ENCODE data around the gene NRROS.
A peak's percentile ranks its signal among the peaks of the same experiment; 100 is the strongest.
"Not testable (repeated sequence)": the region's sequence is repeated elsewhere in the genome, so short reads cannot be mapped to it uniquely, and the experiment has no call there.

Gene NRROS

DNA sequence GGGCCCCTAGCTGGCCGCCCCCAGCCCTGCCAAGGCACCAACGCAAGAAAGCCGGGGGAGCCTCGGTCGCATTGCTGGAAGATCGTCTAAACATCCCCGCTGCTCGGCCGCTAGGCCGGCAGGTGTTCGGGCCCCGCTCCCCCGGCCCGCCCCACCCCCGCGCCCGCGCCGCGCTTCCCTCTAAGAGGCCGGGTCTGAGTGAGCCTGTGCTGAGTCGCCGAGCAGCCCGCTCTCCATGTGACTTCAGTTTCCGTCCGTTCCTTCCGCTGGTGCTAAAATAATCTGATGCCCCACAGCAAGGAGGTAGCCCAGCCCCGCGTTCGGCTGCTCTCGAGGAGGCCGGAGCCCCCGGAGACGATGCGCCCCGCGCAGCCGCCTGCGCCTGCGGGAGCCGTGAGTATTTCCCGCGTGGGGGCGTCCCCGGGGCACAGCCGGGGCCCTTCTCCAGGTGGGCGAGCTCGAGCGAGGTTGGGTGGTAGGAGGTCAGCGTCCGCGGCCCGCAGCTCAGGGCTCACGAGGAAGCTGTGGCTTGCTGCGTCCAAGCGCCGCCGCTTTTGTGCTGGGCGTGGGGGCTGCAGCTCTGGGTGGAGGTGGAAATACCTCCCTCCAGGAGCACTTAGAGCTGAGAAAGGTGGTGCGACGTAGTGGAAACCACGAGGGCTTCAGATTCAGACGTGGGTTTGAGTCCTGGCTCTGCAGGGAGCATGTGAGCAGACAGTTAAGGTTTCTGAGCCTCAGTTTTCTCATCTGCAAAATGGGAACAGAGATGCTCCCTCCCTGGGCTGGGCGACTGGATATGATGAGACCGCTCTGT lies at the start of gene NRROS:
TSS of gene NRROS (plus strand) at position 212 of the 814 bp plus-strand sequence. CDS start 14,846 bp downstream, outside the sequence.
- peak; percentile 78 for DNase-seq

DNA sequence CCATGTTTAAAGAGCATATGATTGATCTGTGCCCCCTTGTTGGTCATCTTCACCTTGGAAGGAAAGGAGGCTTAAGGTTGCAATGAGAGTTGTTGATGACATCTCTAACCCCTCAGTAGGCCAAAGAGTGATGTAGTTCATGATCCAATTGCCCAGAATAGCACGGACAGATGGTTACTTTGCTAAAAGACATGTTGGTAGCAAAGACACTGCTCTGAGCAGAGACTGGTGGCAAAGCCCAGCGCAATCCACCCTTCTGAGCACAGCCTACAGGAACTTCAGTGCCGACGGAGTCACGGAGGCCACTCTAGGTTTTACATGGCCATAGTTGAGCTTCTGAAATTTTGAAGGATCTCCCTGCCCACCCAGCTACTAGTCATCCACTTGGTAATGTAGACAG lies 49.2 kb upstream of the NRROS start:
- no peak for DNase-seq

DNA sequence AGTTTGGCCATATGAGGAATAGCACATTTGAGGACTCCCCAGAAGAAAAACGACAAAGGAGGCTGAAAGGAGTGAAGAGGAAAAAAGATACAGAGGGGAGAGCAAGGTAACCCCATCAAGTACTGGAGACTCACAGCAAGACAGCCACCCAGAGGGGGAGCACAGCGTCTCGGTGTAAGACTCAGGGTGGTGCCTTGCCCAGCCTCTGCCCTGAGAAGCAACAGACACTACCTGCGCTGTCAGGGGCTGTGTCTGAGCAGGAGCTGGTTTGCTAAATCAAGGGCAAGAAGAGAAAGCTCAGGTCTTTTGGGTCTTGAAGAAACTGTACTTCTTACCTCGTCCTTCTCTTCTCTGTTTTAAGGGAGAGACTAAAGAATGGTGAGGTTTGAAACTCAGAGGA lies 43.1 kb upstream of the NRROS start:
- DNase-seq, result no peak

DNA sequence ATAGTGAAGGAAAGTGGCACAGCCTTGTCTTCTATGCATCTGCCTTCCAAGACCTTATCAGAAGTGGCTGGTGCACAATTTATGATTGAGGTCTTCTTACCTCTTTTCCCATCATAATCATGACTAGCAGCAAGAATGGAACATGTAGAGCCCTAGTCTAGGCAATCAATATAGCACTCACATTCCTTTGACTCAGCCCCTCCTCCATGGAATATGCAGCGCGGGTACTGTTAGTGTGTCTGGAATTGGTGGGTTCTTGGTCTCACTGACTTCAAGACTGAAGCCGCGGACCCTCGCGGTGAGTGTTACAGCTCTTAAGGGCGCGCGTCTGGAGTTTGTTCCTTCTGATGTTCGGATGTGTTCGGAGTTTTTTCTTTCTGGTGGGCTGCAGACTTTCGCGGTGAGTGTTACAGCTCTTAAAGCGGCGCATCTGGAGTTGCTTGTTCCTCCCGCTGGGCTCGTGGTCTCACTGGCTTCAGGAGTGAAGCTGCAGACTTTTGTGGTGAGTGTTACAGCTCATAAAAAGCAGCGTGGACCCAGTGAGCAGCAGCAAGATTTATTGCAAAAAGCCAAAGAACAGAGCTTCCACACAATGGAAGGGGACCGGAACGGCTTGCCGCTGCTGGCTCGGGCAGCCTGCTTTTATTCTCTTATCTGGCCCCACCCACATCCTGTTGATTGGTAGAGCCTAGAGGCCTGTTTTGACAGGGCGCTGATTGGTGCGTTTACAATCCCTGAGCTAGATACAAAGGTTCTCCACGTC lies 41.3 kb upstream of the NRROS start:
- not testable (repeated sequence) for DNase-seq

DNA sequence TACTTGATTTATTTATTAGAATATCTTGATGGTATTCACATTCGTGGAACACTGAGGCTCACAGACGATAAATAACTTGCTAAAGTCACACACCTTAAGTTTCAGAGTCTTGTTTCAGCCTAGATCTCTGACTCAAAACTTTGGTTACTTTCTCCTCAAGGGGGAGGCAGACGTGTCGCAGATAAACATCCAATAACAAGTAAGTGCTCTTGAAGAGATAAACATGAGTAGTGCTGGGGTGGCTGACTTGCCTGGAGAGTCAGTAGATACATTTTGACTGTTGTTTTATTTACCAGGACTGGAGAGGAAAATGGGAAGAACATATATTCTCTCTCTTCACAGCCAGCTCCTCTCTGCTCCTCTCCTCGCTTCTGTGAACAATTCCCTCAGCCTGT lies 39.8 kb upstream of the NRROS start:
- DNase-seq, result no peak

DNA sequence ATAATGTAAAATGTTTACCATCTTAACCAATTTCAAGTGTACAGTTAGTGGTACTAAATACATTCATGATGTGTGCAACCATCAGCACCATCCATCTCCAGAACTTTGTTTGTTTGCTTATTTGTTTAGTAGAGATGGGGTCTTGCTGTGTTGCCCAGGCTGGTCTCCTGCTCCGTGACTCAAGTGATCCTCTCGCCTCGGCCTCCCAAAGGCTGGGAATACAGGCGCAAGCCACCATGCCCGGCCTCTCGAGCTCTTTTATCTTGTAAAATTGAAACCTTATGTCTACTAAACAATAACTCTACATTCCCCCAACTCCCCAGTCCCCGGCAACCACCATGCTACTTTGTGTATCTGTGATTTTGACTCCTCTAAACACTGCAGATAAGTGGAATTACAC lies 39.1 kb upstream of the NRROS start:
- DNase-seq, result no peak

DNA sequence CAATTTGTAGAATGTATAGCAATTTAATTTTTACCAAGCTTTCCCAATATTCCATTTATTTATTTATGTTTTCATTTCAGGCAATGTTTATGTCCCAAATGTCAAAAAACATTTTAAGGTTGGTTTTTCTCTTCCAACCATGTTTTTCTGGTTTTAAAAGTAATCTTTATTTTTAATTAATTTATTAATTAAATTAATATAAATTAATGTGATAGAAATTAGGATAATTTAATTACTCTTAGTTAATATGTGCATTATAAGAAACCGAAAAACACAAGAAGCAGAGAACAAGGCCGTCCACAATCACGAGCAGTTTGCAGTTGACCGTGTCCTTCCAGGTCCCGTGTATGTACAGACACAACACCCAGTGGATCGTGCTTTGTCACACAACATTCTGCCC lies 36.8 kb upstream of the NRROS start:
- no peak for DNase-seq

DNA sequence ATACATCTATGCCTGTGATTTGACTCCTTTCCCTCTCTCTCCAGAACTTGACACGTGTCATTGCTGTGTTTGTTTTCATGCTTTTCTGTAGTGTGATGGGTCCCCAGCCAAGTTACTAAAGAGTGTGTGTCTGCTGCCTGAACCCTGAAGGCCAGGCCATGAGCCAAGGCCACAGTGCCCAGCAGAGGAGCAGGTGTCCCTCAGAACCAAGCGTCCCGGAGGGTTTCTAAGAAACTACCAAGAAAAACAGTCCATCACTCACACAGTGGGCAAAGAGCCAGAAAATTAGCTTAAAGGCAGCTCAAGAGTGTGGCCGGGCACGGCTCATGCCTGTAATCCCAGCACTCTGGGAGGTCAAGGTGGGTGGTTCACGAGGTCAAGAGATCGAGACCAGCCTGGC lies 35.8 kb upstream of the NRROS start:
- peak; percentile 9 for DNase-seq

DNA sequence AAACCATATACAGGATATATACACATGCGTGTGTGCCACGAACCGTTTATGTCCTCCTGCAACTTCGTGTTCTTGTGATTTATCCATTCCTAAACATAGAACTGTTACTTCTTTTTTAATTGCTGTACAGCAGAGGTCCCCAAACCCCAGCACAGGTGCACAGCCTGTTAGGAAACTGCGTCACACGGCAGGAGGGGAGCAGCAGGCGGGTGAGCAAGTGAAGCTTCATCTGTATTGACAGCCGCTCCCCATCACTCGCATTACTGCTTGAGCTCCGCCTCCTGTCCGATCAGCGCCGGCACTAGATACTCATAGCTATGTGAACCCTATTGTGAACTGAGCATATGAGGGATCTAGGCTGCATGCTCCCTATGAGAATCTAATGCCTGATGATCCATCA lies 34.9 kb upstream of the NRROS start:
- DNase-seq, result no peak

DNA sequence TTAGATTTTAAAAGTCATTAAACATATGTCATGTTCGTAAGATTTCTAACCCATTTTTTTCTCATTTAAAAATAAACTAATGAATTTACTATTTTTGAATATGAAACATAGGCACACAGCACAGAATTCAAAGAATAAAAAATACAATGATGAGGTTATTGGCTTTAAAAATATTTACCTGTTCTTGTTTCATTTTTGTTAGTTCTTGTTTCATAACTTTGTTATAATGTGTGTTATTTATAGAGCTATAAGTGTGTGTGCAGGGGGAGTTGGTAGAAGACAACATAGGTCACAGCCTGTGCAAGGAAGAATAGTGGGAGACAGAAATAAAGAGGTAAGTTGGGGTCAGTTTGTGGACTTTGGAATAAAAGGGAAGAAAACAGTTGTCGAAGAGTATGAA lies 30.8 kb upstream of the NRROS start:
- no peak for DNase-seq

DNA sequence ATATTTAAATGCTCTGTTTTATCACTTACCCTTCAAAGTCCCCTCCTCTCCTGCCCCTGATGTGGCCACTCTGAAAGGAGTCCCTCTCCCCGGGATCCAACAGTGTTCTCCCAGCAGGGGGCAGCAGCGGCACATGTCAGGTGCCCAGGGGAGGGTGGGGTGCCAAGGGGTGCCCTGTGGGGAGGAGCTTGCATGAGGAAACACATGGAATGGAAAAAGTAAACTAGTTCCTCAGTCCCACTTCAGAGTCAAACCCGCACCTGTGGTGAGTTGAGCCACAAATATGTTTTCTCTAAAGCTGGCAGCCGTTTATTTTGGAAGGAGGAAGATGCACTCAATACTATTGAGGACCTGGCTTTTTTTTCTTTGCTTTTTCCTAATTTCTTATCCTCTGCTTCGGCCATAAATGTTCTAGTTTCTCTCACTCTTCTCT lies 30.1 kb upstream of the NRROS start:
- peak; percentile 86 for DNase-seq

DNA sequence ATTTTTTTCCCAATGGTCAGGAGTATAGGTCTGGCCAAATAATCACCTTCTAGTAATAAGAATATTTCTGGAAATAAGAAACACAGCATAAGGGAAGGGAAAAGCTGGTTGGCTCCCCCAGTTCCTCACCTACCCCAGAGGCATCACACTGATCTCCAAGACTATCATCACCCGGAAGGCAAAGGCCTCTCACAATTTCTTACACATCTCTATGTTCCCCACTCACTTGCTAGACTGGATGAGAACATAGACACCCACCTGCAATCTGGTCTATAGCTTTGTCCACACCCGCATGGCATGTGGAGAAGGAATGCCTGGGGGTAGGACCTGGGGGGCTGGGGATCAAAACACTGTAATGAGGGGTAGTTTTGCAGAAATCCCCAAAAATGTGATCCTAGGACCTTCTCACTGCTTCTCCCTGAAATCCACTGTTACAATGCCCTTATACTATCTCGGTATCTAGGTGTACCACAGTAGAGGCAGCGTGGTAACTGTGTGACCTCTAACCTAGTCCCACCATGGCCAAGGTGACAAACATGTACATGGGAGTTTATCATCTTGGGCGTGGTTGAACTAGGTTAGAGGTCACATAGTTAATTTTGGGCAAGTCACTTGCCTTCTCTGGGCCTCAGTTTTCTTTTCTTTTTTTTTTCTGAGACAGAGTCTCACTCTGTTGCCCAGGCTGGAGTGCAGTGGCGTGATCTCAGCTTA lies 29.5 kb upstream of the NRROS start:
- DNase-seq, result no peak

DNA sequence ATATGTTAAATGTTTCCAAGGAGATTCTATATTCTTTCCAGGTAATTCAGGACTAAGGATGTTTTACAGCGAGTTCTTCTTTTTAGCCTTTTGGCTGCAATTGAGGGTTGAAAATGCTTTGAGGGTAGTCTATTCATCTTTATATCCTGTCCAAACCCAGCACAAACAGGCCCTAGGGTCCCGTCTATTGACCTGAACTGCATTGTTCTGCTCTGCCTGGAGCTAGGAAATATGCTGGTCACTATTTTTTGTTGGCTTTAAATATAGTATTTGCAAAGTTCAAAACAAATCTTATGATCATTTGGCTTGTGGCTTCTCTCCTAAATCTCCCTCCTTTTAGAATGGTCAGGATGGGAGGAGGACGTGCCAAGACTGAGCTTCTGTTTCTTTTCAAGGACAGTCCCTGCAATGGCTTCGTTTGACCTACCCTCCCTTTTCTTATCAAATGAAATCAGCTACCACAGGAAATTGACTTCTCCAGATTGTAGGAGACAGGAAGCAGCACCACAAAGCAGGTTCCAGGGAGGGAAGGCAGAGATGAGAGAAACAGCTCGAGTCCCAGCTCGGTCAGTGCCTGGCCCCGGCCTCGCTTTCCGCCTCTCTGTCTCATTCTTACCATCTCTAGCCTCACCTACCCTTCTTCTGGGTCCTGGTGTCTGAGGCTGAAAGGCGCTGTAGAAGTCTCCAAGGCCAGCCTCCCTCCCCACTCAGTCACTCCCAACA lies 27.6 kb upstream of the NRROS start:
- no peak for DNase-seq

DNA sequence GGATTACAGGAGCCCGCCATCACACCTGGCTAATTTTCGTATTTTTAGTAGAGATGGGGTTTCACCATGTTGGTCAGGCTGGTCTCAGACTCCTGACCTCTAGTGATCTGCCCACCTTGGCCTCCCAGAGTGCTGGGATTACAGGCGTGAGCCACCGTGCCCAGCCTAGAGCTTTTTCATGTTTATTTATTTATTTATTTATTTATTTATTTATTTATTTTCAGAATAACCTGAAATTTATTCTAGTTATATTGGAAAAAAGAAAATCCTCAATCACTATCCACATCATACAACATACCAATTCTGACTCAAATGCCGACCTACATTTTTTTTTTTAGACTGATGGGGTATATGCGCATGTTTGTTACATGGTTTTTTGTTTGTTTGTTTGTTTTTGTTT lies 24.3 kb upstream of the NRROS start:
- not testable (repeated sequence) for DNase-seq

DNA sequence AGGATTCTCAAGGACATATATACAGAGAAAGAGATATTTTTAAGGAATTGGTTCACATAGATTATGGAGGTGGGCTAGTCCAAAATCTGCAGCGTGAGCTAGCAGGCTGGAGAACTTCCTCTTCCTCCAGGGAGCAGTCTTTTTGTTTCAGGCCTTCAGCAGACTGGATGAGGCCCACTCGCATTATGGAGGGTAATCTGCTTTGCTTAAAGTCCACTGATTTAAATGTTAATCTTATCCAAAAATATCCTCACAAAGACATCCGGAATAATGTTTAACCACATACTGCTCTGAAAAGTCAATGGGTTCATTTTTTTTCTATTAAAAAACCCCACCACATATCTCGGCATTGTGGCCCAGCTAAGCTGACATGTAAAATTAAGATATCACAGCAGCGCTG lies 22.2 kb upstream of the NRROS start:
- DNase-seq, result no peak

DNA sequence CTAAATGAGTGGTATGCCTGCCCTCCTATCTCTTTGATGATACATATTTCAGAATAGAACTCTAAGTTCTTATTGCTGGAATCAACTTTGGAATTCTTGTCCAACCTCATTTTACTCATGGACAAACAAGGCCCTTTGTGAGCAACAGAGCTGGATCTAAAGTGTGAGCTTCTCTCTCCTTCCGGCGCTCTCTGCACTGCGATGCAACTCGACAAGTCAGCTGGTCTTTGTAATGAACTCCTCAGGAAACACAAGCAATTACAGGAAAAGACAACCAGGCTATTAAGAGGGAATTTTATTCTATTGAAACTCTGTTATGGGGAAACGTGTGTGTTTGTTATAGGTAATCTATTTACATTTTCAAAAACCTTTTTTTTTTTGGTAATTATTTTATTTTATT lies 20.3 kb upstream of the NRROS start:
- no peak for DNase-seq

DNA sequence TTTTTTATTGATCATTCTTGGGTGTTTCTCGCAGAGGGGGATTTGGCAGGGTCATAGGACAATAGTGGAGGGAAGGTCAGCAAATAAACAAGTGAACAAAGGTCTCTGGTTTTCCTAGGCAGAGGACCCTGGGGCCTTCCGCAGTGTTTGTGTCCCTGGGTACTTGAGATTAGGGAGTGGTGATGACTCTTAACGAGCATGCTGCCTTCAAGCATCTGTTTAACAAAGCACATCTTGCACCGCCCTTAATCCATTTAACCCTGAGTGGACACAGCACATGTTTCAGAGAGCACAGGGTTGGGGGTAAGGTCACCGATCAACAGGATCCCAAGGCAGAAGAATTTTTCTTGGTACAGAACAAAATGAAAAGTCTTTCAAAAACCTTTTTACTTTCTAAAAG lies 19.9 kb upstream of the NRROS start:
- DNase-seq, result not testable (repeated sequence)

DNA sequence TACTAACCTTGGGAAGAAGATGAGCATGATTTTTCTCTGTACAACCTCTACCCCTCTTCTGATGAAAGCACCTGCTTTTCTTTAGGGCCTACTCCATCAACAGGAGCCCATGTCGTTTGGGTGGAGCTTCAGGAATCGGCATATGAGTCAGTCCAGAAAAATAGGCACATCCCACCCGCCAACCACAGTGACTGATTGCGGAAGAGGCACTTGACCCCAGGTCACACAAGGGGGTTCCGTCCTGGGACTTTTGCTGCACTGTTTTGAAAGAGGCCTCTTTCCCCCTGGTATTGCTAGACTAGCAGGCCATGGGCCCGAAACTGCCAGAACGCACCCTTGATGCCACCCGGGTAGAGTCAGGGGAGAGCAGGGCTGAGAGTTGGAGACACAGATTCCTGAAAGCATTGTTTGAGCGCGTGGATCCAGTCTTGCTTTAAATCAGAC lies 19.3 kb upstream of the NRROS start:
- DNase-seq, result no peak

DNA sequence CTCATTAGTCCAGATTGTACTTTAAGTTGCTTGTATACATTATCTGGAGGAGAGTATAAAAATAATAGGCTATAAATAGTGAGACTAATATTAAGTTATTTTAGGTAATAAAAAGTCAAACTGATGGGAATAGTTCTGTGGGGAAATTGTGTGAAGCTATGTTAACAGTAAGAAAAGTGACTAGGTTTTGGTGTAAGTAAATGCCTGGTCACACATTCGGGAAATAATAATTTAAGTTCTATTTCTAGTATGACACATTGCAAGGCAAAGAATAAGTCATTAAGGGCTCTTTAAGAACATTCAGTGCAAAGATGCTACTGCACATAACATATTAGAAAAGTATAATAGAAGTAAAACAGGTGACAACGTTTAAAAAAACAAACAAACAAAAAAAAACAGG lies 18.8 kb upstream of the NRROS start:
- DNase-seq, result no peak

DNA sequence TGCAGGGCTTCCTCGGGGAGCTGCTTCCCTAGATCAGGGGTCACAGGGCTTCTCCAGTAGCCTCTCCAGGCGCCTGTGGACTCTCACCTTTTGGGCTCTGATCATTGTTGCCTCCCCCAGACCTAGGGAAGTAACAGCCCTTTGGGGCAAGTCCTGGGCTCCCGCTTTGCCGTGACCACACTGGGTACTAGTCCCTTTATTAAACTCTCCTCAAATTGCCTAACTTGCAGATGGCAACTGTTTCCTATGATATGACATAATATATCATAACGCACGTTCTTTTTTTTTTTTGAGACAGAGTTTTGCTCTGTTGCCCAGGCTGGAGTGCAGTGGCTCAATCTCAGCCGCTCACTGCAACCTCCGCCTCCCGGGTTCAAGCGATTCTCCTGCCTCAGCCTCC lies 17.9 kb upstream of the NRROS start:
- DNase-seq, result no peak

DNA sequence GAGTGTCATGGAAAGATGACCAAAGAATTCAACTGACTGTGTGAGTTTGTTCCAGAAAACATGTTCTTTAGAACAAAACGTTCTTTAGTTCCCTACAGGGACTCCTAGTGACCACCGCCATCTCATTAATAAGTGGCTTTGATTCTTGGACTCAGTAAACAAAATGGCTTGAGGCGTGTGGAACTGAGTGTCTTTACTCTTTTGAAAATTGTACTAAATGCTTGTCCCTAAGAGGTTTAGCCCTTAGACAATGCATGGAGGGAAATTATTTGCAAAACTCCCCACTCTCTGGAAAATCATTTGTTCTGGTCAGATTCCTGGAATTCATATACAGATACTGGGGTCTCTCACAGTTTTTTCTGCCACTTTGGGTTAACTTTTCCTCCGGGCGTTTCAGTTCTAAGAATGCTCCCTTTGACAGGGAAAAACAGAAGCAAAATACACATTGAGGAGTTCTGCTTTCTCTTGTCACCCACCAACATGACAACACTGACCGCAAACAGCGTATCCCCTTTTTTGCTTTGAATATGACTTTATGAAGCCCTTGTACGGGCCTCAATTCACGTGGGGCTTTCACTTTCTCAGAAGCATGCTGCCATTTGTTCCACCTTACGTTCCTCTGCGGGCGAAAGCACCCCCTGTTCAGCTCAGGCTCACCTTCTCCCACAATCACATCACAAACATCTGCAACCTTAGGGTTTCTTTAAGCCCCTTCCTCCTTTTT lies 15.3 kb upstream of the NRROS start:
- no peak for DNase-seq

DNA sequence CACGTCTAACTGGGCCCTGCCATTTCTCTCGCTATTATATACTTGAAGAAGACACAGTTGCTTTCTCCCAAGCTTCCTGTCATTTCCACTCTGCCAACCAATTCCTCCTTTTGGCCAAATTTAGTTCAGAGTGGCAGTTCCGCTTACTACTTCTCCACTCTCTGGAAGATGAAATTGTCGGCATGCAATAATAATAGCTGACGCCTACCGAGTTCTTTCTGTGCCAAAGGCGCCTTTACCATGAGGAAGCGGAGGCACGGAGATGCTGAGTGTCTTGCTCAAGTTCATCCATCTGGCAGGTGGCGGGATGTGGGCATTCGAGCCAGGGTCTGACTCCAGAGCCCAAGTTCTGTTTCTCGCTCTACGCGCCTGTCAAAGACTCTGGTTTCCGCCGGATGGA lies 14.6 kb upstream of the NRROS start:
- DNase-seq, result no peak

All from DMS53 (cell line).